ENCODE measurements around the gene SORCS2. TPM values are rescaled to one million over a fixed set of nuclear protein-coding genes. Genes with fewer than 3 reads are reported as not detected.

Gene SORCS2
- total and polyA plus RNA-seq, 2 of the 8 experiments (the other 6 are each of a cell fraction or from before 2014, with no cell fraction given) = 0.36 to 1.8 TPM

- Histone ChIP-seq H4K20me1 (replicated peaks in 1 of 2; ENCODE audit: control insufficient read depth in 1 of 2, insufficient read depth in 2 of 2, low read length in 2 of 2) (no peaks in the 10 kb centered on the region), H2BK120ac (replicated peaks; ENCODE audit: low read depth, low read length) (no peak overlapping the region), H3K18ac (ENCODE audit: extremely low read depth, low read length) (no peak overlapping the region), H3K79me2 (ENCODE audit: control insufficient read depth in 1 of 2, insufficient read depth in 2 of 2, low read length in 2 of 2) (no peaks in the 10 kb centered on the region), H2AK5ac (ENCODE audit: low read depth, low read length) (no peak overlapping the region), H3K23ac (ENCODE audit: insufficient read length) (no peak overlapping the region), H3K4me2 (ENCODE audit: insufficient read depth in 1 of 2, low read depth in 2 of 2, low read length in 2 of 2) (no peak overlapping the region), H2BK15ac (ENCODE audit: low read length) (no peak overlapping the region), H3K27me3 (replicated peaks in 1 of 4; ENCODE audit: control insufficient read depth in 3 of 4, extremely low read depth in 1 of 4, insufficient read depth in 3 of 4, low read length in 3 of 4) (no peaks in the 10 kb centered on the region), H3K4me1 (replicated peaks in 1 of 4; ENCODE audit: control insufficient read depth in 3 of 4, insufficient read depth in 4 of 4, low read length in 3 of 4) (no peaks in the 10 kb centered on the region), H4K8ac (ENCODE audit: extremely low read depth, insufficient read depth, low read length) (peak overlapping the region; percentile 57; the same call in 1 of the 2 replicates), H4K91ac (replicated peaks; ENCODE audit: insufficient read length, low read length) (no peak overlapping the region), H2BK20ac (ENCODE audit: low read length) (no peak overlapping the region), H3K14ac (ENCODE audit: insufficient read length) (no peak overlapping the region), H3K9me3 (ENCODE audit: insufficient read depth in 2 of 2, low read depth in 1 of 2, low read length in 1 of 2) (peaks cover 0 to 5% of the 10 kb centered on the region in 2 experiments; a peak in 1 of 4 replicates), H3K4me3 (ENCODE audit: extremely low read depth in 1 of 4, insufficient read depth in 2 of 4, low read depth in 3 of 4, low read length in 4 of 4) (no peak overlapping the region), H2BK5ac (ENCODE audit: low read depth, low read length) (no peak overlapping the region), H3K36me3 (ENCODE audit: control insufficient read depth in 2 of 4, insufficient read depth in 4 of 4, low read length in 3 of 4) (no peaks in the 10 kb centered on the region), H2AFZ (ENCODE audit: low read length) (no peak overlapping the region), H3K79me1 (ENCODE audit: low read depth, low read length) (no peaks in the 10 kb centered on the region), H3K27ac (ENCODE audit: low read depth, low read length) (no peak overlapping the region), H4K5ac (ENCODE audit: insufficient read length, low read depth, low read length) (no peak overlapping the region), H3K56ac (replicated peaks; ENCODE audit: insufficient read length, low read depth, low read length) (no peak overlapping the region), H2BK12ac (ENCODE audit: low read depth, low read length) (no peak overlapping the region), H3K23me2 (ENCODE audit: low read depth, low read length) (no peaks in the 10 kb centered on the region), H3K4ac (replicated peaks; ENCODE audit: insufficient read length, low read depth, low read length) (no peak overlapping the region), H3K9ac (replicated peaks in 1 of 4; ENCODE audit: extremely low read depth in 1 of 4, low read depth in 3 of 4, low read length in 3 of 4) (no peak overlapping the region)
- FAIRE-seq = no peak
- 87% methylated on average over 18 of the region's 18 CpGs; no CpG with 5 or more reads in 1 of the 2 experiments for WGBS, 2 experiments (ENCODE audit: extremely low coverage in 1 of 2, insufficient coverage in 1 of 2, insufficient read length in 1 of 2, insufficient replicate concordance in 2 of 2, low coverage in 1 of 2, low lambda C conversion rate in 2 of 2, missing lambda C conversion rate in 1 of 2)
- DNase-seq (ENCODE audit: low read depth in 1 of 2, low spot score in 2 of 2) = no peak
- POLR2A ChIA-PET (ENCODE audit: partially characterized antibody) = no interaction called here
- CTCF ChIA-PET (ENCODE audit: partially characterized antibody) = interaction anchor here (0.6 to 5.9 kb wide), 7 partner anchors 10 to 952 kb away, joined by 4 to 80 read pairs (median 5); no protein-coding TSS in a partner anchor
- no peak for TF ChIP-seq CEBPB (IDR thresholded peaks at IDR 0.05; ENCODE audit: low read depth, low read length)
Measured at GRCh38 chr4:7241597-7242125, 49.3 kb downstream of the SORCS2 start.
